Measurements from ENCODE around the gene ADAMTS16. TPM values are rescaled to one million over a fixed set of nuclear protein-coding genes. Genes with fewer than 3 reads are reported as not detected.

The ADAMTS16 gene
- polyA plus RNA-seq, 3 donors, result not detected

- H3K27me3 ChIP-seq (ENCODE audit: control insufficient read depth in 2 of 2, insufficient read depth in 2 of 2, low read length in 2 of 2), result no peaks in the 10 kb centered on the region
- Mint-ChIP-seq H3K4me3 (no peak overlapping the region), H3K36me3 (no peaks in the 10 kb centered on the region), H3K27ac (no peak overlapping the region), H3K27me3 (ENCODE audit: low read depth in 3 of 3) (peaks cover 0 to 6% (median 0%) of the 10 kb centered on the region in 3 donors), H3K9me3 (peaks cover 32 to 49% (median 39%) of the 10 kb centered on the region in 7 donors), H3K4me1 (no peaks in the 10 kb centered on the region)
- H3K9ac ChIP-seq (ENCODE audit: insufficient read depth, low read length, poor library complexity, severe bottlenecking), result no peak overlapping the region
- H2AFZ ChIP-seq (ENCODE audit: insufficient read depth, low read depth, low read length, poor library complexity, severe bottlenecking), result no peak overlapping the region
- WGBS (ENCODE audit: insufficient coverage), result 63% methylated on average over 9 of the region's 9 CpGs
- H3K79me2 ChIP-seq (ENCODE audit: insufficient read depth, low read length), result no peaks in the 10 kb centered on the region
- intact Hi-C loops (cut with micrococcal nuclease), result no loop called here
- H3K4me1 ChIP-seq (ENCODE audit: control insufficient read depth in 1 of 2, insufficient read depth in 2 of 2, low read length in 2 of 2), result no peaks in the 10 kb centered on the region
- H3K4me2 ChIP-seq (replicated peaks; ENCODE audit: extremely low read depth, low read length, poor library complexity, severe bottlenecking), result no peak overlapping the region
- H3K4me3 ChIP-seq (replicated peaks in 1 of 3; ENCODE audit: low read depth in 2 of 3, low read length in 3 of 3), result no peak overlapping the region
- H3K36me3 ChIP-seq (replicated peaks in 1 of 2; ENCODE audit: control insufficient read depth in 1 of 2, insufficient read depth in 2 of 2, low read length in 2 of 2), result no peaks in the 10 kb centered on the region
- H3K27ac ChIP-seq (ENCODE audit: low read depth in 1 of 2, low read length in 2 of 2), result no peak overlapping the region
- H3K9me3 ChIP-seq (replicated peaks in 1 of 2; ENCODE audit: control insufficient read depth in 1 of 2, insufficient read depth in 1 of 2, low read length in 2 of 2), result peaks cover 54 to 57% of the 10 kb centered on the region in 2 donors
- DNase-seq, result no peak
- TF ChIP-seq CTCF (IDR thresholded peaks at IDR 0.05), result no peak
- no peaks in the 10 kb centered on the region for H4K20me1 ChIP-seq (ENCODE audit: insufficient read depth, low read length)
Observed at GRCh38 chr5:5326115-5326758, 186.1 kb downstream of the ADAMTS16 start.

- peak overlapping the region in 1 of 7 donors; percentile 4 for H3K27ac Mint-ChIP-seq
- Histone ChIP-seq H3K4me3 (replicated peaks in 1 of 3; ENCODE audit: low read depth in 2 of 3, low read length in 3 of 3) (no peak overlapping the region), H3K4me1 (ENCODE audit: control insufficient read depth in 1 of 2, insufficient read depth in 2 of 2, low read length in 2 of 2) (no peaks in the 10 kb centered on the region), H3K27ac (ENCODE audit: low read depth in 1 of 2, low read length in 2 of 2) (no peak overlapping the region), H3K4me2 (replicated peaks; ENCODE audit: extremely low read depth, low read length, poor library complexity, severe bottlenecking) (no peak overlapping the region), H4K20me1 (ENCODE audit: insufficient read depth, low read length) (no peaks in the 10 kb centered on the region), H3K79me2 (ENCODE audit: insufficient read depth, low read length) (no peaks in the 10 kb centered on the region), H3K36me3 (replicated peaks in 1 of 2; ENCODE audit: control insufficient read depth in 1 of 2, insufficient read depth in 2 of 2, low read length in 2 of 2) (no peaks in the 10 kb centered on the region), H3K27me3 (ENCODE audit: control insufficient read depth in 2 of 2, insufficient read depth in 2 of 2, low read length in 2 of 2) (no peaks in the 10 kb centered on the region), H2AFZ (ENCODE audit: insufficient read depth, low read depth, low read length, poor library complexity, severe bottlenecking) (no peak overlapping the region), H3K9me3 (replicated peaks in 1 of 2; ENCODE audit: control insufficient read depth in 1 of 2, insufficient read depth in 1 of 2, low read length in 2 of 2) (peaks cover 56 to 63% of the 10 kb centered on the region in 2 donors), H3K9ac (ENCODE audit: insufficient read depth, low read length, poor library complexity, severe bottlenecking) (no peak overlapping the region)
- no peaks in the 10 kb centered on the region for H3K4me1 Mint-ChIP-seq
- DNase-seq, result no peak
- intact Hi-C loops (cut with micrococcal nuclease), result no loop called here
- no peak for TF ChIP-seq CTCF (IDR thresholded peaks at IDR 0.05)
- H3K9me3 Mint-ChIP-seq, result peaks cover 32 to 49% (median 43%) of the 10 kb centered on the region in 7 donors
- H3K4me3 Mint-ChIP-seq, result no peak overlapping the region
- no peaks in the 10 kb centered on the region for H3K36me3 Mint-ChIP-seq
- WGBS (ENCODE audit: insufficient coverage), result 95% methylated on average over 5 of the region's 8 CpGs
- H3K27me3 Mint-ChIP-seq (ENCODE audit: low read depth in 3 of 3), result peaks cover 0 to 6% (median 0%) of the 10 kb centered on the region in 3 donors
Observed at GRCh38 chr5:5327126-5327525, 187.0 kb downstream of the ADAMTS16 start.
